DOHH2 (cell line): ENCODE data around the gene CHTF8.
"Not testable (repeated sequence)": the region's sequence is repeated elsewhere in the genome, so short reads cannot be mapped to it uniquely, and the experiment has no call there.

Experiments used
- H3F3A ChIP-seq: fragments of 200-600 bp; sonication (generic), shearing (Covaris generic); 2 replicates; pipeline ENCODE4 v1.6.0; 2016; ENCODE audit warnings: antibody characterized with exemption, mild to moderate bottlenecking; ENCODE audit not compliant: control insufficient read depth, insufficient read depth
- H3K27ac ChIP-seq: fragments of 200-600 bp; sonication (generic); 2 replicates; pipeline ENCODE4 v1.5.1; 2014; ENCODE audit warnings: low read depth, mild to moderate bottlenecking, low read length, moderate library complexity
- H3K27me3 ChIP-seq: fragments of 200-600 bp; sonication (generic); 2 replicates; pipeline ENCODE4 v1.6.1; 2014; ENCODE audit warnings: mild to moderate bottlenecking, low read length, mixed read lengths; ENCODE audit not compliant: control insufficient read depth
- H3K36me3 ChIP-seq: fragments of 200-600 bp; sonication (generic); 2 replicates; pipeline ENCODE4 v1.6.1; 2014; ENCODE audit warnings: mild to moderate bottlenecking, low read length, moderate library complexity, mixed read lengths; ENCODE audit not compliant: control insufficient read depth
- H3K4me1 ChIP-seq: fragments of 200-600 bp; sonication (generic); 2 replicates; pipeline ENCODE4 v1.6.1; 2014; ENCODE audit warnings: mild to moderate bottlenecking, low read length, mixed read lengths; ENCODE audit not compliant: control insufficient read depth
- H3K4me2 ChIP-seq: fragments of 200-600 bp; sonication (generic); 2 replicates; pipeline ENCODE4 v1.6.0; 2014; ENCODE audit warnings: mild to moderate bottlenecking, low read length, moderate library complexity
- H3K4me3 ChIP-seq: fragments of 200-600 bp; sonication (generic); 2 replicates; pipeline ENCODE4 v1.5.1; 2014; ENCODE audit warnings: mild to moderate bottlenecking, low read length, mixed read lengths
- H3K79me2 ChIP-seq: fragments of 200-600 bp; sonication (generic); 2 replicates; pipeline ENCODE4 v1.6.1; 2014; ENCODE audit warnings: mild to moderate bottlenecking, low read length, mixed read lengths; ENCODE audit not compliant: control insufficient read depth
- H3K9me2 ChIP-seq: fragments of 200-600 bp; sonication (generic); replicated peaks from 2 replicates; pipeline ENCODE4 v1.6.1; 2014; ENCODE audit warnings: mild to moderate bottlenecking, low read length, mixed read lengths; ENCODE audit not compliant: control insufficient read depth
- H3K9me3 ChIP-seq: fragments of 200-600 bp; sonication (generic); 2 replicates; pipeline ENCODE4 v1.6.1; 2014; ENCODE audit warnings: antibody characterized with exemption, low read length, mixed read lengths; ENCODE audit not compliant: control insufficient read depth, insufficient read depth
- H4K20me1 ChIP-seq: fragments of 200-600 bp; sonication (generic); 2 replicates; pipeline ENCODE4 v1.6.0; 2014; ENCODE audit warnings: low read depth, mild to moderate bottlenecking, antibody characterized with exemption, low read length, moderate library complexity; ENCODE audit not compliant: control insufficient read depth, insufficient read depth
- CTCF ChIP-seq: fragments of 200-600 bp; sonication (generic); IDR thresholded peaks from one replicate; pipeline ENCODE4 v1.5.1; 2014; ENCODE audit warnings: antibody characterized with exemption, mild to moderate bottlenecking, low read depth, low read length; ENCODE audit not compliant: poor library complexity, severe bottlenecking
- EZH2phosphoT487 ChIP-seq: fragments of 200-600 bp; sonication (generic); IDR thresholded peaks from 2 replicates; pipeline ENCODE4 v1.6.1; 2017; ENCODE audit warnings: borderline replicate concordance, mild to moderate bottlenecking, antibody characterized with exemption, low read length, moderate library complexity, mixed read lengths

The CHTF8 gene

GRCh38 chr16:69126221-69126620, 6.2 kb downstream of the CHTF8 start:
- no peaks in the 10 kb centered on the region for H3K27me3 ChIP-seq
- no peak overlapping the region for H3K4me3 ChIP-seq
- no peaks in the 10 kb centered on the region for H3K9me2 ChIP-seq
- H3K4me1 ChIP-seq = peaks cover 21% of the 10 kb centered on the region
- H3K27ac ChIP-seq = no peak overlapping the region
- H3K9me3 ChIP-seq = no peaks in the 10 kb centered on the region
- no peak overlapping the region for H3K4me2 ChIP-seq
- H4K20me1 ChIP-seq = peaks cover 17% of the 10 kb centered on the region; the same call in 1 of the 2 replicates
- H3K79me2 ChIP-seq = peaks cover 91% of the 10 kb centered on the region
- TF ChIP-seq CTCF (no peak), EZH2phosphoT487 (no peak)
- peaks cover 61% of the 10 kb centered on the region for H3K36me3 ChIP-seq
- H3F3A ChIP-seq = peaks cover 23% of the 10 kb centered on the region

GRCh38 chr16:69124961-69125360, 7.4 kb downstream of the CHTF8 start:
- not testable (repeated sequence) for H4K20me1 ChIP-seq, H3K4me1 ChIP-seq, H3K27me3 ChIP-seq, H3K9me2 ChIP-seq, H3K27ac ChIP-seq, H3K4me3 ChIP-seq, H3K4me2 ChIP-seq, H3K9me3 ChIP-seq
- peaks cover 13% of the 10 kb centered on the region for H3F3A ChIP-seq
- H3K36me3 ChIP-seq = peaks cover 61% of the 10 kb centered on the region
- peaks cover 85% of the 10 kb centered on the region for H3K79me2 ChIP-seq

- H4K20me1 ChIP-seq = peaks cover 10% of the 10 kb centered on the region; the same call in 1 of the 2 replicates
- H3F3A ChIP-seq = peaks cover 13% of the 10 kb centered on the region
- H3K9me2 ChIP-seq, H3K27ac ChIP-seq, H3K27me3 ChIP-seq, H3K4me2 ChIP-seq, H3K4me3 ChIP-seq, H3K9me3 ChIP-seq, H3K4me1 ChIP-seq: not testable (repeated sequence)
- H3K79me2 ChIP-seq = peaks cover 82% of the 10 kb centered on the region
- peaks cover 61% of the 10 kb centered on the region for H3K36me3 ChIP-seq
Measured at GRCh38 chr16:69124406-69124805, 8.0 kb downstream of the CHTF8 start.

GRCh38 chr16:69123910-69124309, 8.5 kb downstream of the CHTF8 start:
- peaks cover 13% of the 10 kb centered on the region for H3F3A ChIP-seq
- no peak overlapping the region for H3K4me3 ChIP-seq
- H3K9me3 ChIP-seq = no peaks in the 10 kb centered on the region
- no peaks in the 10 kb centered on the region for H3K27me3 ChIP-seq
- H3K27ac ChIP-seq = no peak overlapping the region
- H3K4me2 ChIP-seq = no peak overlapping the region
- TF ChIP-seq CTCF = peak; percentile 69
- TF ChIP-seq EZH2phosphoT487 = no peak
- H3K36me3 ChIP-seq = peaks cover 64% of the 10 kb centered on the region
- H3K9me2 ChIP-seq = no peaks in the 10 kb centered on the region
- H3K4me1 ChIP-seq = peaks cover 3% of the 10 kb centered on the region; the same call in 1 of the 2 replicates
- H3K79me2 ChIP-seq = peaks cover 77% of the 10 kb centered on the region
- H4K20me1 ChIP-seq = peaks cover 12% of the 10 kb centered on the region; the same call in 1 of the 2 replicates
